CD4-positive, alpha-beta T cell treated with Interleukin-15 for 4 hours (primary cell): ENCODE results near the gene CHI3L1.

ENCODE experiments used
- DNase-seq: peaks from one replicate; pipeline ENCODE4 v3.0.0-alpha.2; 2020; ENCODE audit warnings: low spot score

The CHI3L1 gene

GRCh38 chr1:203151362-203152157, 34.9 kb downstream of the CHI3L1 start:
- no peak for DNase-seq

DNA sequence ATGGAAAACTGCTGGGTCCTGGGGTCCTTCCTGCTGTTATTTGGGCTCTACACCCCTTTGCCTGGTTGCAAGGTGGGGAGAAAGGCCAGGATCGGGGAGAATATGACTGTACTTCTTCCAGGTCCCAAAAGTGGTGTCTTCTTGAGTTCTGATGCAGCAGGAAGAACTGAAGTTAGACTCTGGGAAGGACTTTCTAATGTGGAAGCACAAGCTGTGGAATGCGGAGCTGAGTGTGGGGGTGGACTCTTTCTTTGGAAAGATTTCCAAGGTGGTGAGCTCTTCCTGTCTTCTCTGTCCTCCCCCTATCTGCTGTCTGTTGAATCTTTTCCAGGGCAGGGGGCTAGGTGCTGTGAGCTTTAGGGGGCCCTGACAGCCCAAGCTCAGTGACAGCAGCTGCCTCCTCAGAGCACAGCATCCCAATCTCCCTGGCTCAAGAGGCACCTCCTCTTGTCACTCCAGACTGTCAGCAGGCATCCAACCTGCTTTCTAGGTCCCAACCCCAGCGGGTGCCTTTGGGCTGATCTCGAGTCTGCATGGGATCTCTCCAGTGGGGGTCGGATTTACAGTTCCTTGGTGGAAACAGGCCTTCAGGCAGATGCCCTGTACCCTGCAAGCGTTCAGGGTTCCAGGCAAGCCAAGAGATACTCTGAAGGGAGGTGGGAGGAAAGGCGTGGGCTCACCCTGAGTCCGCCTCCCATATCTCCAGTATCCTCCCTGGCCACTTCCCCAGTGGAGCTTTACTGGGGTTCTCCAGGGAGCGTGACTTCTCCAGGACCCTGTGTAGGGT, 35.8 kb downstream of the CHI3L1 start:
- DNase-seq = no peak

GRCh38 chr1:203149188-203149840, 37.2 kb downstream of the CHI3L1 start:
- DNase-seq = no peak

DNA sequence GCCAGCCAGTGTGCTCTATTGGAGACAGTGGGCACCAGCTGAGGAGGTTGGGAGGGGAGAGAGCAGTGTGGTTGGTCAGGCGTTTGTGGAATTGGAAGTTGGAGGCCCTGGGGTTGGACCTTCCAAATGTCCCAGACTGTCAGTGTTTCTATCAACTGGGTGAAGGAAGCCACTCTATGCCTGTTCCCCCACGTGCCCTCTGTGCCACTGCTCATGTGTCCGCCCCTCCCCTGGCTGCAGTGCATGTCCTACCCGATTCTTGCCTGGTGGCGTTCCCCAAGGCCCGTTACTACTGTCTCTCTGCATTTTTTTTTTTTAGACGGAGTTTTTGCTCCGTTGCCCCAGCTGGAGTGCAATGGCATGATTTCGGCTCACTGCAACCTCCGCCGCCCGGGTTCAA, 37.9 kb downstream of the CHI3L1 start:
- no peak for DNase-seq

DNA sequence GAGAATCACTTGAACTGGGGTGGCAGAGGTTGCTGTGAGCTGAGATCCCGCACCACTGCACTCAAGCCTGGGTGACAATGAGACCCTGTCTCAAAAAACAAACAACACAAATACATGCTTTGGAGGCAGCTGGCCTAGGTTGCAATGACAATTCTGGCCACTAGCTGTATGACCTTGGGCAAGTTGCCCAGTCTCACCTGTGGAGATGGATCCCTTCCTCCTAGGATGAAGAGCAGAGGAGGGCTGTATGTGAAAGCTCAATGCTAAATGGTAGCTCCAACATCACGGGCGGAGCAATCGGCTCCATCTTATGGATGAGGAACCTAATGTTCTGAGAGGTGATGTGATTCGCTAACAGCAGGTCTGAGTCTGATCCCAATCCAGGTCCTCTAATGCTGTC, 38.4 kb downstream of the CHI3L1 start:
- no peak for DNase-seq

DNA sequence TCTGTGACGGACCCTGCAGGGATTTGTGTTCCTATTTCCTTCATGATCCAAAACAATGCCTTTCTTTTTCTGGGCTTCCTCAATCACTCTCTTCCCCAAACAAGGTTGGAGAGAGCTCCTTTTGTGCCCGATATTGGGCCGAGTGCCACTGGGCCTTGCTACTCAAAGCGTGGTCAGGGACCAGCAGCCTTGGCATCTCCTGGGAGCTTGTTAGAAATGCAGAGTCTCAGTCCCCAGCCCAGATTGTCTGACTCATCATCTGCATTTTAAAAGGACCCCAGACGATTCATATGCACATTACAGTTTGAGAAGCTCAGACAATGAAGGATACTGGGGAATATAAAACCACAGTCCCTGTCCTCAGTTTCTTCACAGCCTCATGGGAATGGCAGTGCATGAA, 39.1 kb downstream of the CHI3L1 start:
- no peak for DNase-seq

DNA sequence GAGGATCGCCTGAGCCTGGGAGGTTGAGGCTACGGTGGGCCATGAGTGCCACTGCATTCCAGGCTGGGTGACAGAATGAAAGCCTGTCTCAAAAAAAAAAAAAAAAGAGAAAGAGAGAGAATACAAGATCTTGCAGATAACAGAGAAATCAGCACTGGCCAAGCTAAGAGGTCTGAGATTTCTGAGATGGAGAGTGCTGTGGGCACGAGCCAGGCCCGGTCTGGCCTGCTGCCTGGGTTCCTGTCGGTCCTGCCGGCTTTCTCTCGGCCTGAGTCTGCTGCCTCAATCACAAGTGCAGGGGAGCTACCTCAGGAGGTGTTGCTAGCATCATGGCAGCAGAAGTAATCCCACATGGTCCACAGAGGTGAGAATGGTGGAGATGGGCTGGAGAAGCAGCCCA, 40.0 kb downstream of the CHI3L1 start:
- no peak for DNase-seq

- DNase-seq = no peak
Observed at GRCh38 chr1:203146042-203146369, 40.5 kb downstream of the CHI3L1 start.

DNA sequence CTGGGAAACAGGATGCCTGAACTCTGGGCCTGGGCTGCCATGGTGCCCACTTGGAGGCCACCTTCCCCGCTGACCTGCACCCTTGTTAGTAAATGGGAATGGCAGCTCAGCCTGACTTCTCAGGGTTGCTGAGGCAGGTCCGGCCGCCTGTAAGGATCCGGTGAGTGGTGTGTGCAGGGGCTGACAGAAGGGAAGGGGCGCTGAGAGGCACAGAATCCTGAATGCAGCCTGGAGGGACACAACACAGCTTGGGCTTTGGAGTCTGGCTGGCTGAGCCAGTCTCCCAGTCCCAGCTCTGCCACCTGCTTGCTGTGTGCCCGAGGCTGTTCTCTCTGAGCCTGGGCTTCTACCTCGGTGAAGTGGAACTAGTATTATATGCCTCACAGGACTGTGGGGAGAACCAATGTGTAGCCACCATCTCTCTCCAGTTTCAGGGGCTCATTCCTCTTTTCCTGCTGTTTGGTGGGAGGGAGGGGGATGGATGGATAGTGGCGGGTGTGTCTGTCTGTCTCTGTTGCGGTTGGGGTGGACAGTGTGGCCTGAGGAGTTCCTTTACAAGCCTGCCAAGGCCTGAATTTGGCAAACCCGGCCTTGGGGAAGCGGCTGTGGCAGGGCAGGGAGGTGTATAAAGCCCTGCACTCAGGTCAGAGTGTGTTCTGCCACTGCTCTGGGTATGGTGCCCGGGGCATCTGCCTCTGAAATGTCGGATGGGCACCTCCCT, 41.0 kb downstream of the CHI3L1 start:
- no peak for DNase-seq

- no peak for DNase-seq
Observed at GRCh38 chr1:203144661-203145060, 41.8 kb downstream of the CHI3L1 start.

DNA sequence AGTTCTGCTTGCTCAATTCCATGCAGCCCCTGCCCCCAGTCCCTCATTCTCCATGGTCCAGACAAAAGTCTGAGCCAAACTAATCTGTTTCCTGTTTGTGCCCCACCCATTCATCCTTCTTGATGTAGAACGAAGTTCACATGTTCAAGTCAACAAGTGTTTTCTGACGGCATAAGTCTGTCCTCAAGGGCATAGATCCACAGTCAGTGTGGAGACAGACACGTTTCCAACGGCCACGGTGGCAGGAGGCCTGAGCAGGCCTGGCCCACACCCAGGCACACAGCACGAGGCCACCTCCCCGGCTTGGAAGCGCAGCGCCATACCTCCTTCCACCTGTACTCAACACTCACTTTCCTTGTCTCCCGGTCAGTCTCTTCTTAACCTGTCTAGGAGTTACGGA, 42.9 kb downstream of the CHI3L1 start:
- DNase-seq = no peak

- no peak for DNase-seq
Observed at GRCh38 chr1:203142684-203143408, 43.7 kb downstream of the CHI3L1 start.

DNA sequence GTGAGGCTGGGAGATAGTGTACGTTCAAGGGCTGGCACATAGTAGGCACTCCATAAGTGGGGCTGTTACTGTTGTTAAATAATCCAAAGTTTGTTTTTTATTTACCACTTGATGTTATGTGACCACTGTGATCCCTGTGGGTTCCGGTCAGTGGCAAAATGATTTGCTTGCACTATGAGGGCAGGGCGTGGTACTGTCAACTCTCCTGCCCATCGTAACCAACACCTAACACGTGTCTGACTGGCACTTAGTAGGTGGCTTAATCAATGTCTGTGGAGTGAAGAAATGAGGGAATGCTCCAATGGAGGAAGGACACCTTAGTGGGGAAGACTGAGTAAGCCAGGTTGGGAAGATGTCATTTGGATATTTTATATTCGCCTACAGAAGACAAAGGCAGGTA, 44.4 kb downstream of the CHI3L1 start:
- DNase-seq = no peak

- no peak for DNase-seq
Observed at GRCh38 chr1:203140743-203141520, 45.6 kb downstream of the CHI3L1 start.

- no peak for DNase-seq
Observed at GRCh38 chr1:203139976-203140475, 46.5 kb downstream of the CHI3L1 start.

DNA sequence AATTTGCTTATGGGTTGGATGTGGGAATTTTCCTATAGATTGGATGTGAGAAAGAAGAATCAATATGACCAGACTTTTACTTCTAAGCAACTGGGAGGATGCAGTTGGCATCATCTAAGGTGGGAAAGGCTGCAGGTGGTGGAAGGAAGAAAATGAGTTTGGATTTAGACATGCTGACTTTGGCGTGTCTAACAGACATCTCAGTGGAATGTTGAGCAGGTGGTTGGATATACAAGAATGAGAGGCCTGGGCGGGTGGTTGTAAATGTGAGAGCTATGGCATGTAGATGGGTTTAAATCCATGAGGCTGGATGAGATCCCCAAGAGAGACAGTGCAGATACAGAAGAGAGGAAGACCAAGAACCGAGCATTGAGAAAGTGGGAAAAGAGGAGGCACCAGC, 48.4 kb downstream of the CHI3L1 start:
- no peak for DNase-seq

- no peak for DNase-seq
Observed at GRCh38 chr1:203137324-203137723, 49.2 kb downstream of the CHI3L1 start.

- DNase-seq = no peak
Observed at GRCh38 chr1:203136409-203137042, 50.0 kb downstream of the CHI3L1 start.

- no peak for DNase-seq
Observed at GRCh38 chr1:203135636-203136305, 50.7 kb downstream of the CHI3L1 start.
